GDM1 (cell line): ENCODE measurements around the gene RAPSN.

Source experiments
- DNase-seq: peaks from one replicate; lab custom pipeline; 2025; lab: John Stamatoyannopoulos, UW

The RAPSN gene

DNA sequence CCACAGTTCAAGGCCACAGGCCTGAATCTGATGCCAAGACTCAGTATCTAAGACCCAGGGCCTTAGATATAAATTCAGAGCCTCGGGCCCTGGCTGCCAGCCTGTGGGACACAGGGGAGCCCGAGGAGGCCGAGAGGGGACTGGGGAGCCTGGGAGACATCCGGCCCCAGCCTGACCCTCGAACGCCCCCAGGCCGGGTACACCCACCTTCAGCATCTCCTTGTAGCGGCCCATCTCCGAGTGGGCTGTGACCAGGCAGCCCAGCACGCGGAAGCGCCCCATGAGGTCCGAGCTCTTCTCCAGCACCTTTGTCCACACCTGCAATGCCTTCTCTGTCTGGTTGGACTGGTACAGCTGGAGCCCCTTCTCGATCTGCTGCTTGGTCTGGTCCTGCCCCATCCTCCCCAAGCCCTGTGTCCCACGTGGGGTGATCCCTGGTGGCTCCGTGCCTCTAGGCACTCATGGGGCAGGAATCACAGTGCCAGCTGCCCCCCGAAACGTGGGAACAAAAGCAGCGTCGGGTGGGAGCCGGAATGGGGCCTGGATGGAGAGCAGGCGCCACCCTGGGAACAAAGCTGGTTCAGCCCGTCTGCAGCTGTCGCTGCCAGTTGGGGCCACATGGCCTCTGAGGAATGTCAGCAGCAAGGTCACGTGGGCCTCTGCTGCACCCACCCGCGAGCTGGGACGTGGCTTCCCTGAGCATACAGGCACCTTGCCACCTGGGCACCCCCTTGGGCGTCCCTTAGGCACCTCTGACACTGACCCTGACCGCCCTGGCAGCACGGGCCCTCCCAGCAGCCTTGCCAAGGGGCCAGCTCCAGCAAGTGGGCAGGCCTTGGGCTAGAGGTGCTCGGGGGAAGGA, at the start of gene RAPSN:
RAPSN (minus strand) TSS at position 571 of the 862 bp plus-strand sequence; CDS start at position 399, 172 bp downstream.
- DNase-seq, result no peak

- DNase-seq, result no peak
These were observed 49.2 kb upstream of the RAPSN start for GRCh38 chr11:47498149-47498548.

DNA sequence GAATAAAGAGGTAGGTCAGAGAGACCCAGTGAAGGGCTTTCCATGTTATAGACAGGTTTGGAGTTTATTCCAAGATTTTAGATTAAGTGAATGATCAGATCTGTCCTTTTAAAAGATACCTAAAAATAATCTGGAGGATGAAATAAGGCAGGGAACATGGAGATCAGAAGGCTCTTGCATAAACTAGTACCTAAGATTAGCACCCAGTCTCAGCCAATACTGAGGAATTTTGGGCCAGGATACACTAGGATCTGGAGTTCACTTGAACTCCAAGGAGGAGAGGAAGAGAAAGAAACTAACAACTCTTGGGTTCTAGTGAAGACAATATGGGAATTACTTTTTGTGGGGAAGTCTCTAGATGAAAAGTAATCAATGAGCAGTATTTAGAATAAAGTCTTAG, 47.9 kb upstream of the RAPSN start:
- DNase-seq, result no peak

DNA sequence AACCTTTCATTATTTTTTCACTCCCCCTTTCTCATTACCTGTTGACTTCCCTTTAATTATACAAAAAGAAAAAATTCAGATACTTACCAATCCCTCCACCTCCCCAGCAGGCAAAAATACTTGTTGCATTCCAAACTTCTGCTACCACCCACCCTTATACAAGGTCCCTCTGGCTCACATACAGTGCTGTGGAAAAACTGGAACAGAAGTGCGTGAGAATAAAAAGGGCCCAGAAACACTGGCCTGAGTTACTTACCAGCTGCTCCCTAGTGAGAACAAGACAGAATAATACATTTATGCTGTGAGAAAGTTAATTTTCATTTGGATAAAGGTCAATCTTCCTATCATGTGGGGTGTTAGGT, 46.9 kb upstream of the RAPSN start:
- DNase-seq, result no peak

DNA sequence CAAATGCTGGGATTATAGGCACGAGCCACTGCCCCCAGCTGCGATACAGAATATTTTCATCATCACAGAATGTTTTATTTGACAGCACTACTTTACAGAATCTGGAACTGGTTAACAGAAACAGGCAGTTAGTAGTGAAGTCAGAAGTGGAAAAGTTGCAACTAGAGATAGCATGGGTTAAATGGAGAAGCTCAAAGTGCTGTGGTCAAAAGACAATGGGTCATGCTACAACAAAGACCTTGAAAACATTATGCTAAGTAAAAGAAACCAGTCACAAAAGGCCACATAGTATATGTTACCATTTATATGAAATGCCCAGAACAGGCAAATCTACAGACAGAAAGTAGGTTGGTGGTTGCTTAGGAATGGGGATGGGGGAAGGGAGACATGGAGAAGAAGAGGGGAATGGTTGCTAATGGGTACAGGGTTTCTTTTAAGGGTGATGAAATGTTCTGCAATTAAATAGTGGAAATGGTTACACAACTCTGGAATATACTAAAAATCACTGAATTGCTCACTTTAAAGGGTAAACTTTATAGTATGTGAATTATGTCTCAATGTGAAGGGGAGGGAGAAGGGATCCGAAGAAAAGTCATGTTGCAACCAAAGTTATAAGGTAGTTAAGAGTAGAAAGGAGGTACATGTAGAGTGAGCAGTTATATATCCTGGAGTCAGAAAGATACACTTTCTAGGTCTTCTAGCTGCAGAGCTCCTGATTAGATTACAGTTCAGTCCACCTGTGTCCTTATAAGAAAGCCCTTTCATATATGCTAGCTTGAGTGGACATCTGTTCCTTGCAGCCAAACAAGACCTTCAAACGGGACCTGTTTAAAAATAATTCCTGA, 46.3 kb upstream of the RAPSN start:
- no peak for DNase-seq

DNA sequence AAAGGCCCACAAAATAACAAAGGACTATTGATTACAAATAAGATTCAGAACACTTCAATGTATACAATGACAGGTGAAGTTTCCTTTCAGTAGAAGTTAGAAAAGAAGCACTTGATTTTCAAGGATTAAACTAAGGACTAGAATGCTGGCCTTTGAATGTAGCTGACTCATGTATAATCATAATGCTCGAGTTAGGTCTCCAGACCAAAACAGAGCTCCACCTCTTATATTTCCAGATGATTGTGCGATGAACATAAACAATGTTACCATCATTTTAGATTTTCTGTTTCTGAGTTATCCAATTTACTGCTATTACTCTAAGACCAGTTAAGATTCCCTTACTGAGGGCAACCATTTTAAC, 40.4 kb upstream of the RAPSN start:
- no peak for DNase-seq

DNA sequence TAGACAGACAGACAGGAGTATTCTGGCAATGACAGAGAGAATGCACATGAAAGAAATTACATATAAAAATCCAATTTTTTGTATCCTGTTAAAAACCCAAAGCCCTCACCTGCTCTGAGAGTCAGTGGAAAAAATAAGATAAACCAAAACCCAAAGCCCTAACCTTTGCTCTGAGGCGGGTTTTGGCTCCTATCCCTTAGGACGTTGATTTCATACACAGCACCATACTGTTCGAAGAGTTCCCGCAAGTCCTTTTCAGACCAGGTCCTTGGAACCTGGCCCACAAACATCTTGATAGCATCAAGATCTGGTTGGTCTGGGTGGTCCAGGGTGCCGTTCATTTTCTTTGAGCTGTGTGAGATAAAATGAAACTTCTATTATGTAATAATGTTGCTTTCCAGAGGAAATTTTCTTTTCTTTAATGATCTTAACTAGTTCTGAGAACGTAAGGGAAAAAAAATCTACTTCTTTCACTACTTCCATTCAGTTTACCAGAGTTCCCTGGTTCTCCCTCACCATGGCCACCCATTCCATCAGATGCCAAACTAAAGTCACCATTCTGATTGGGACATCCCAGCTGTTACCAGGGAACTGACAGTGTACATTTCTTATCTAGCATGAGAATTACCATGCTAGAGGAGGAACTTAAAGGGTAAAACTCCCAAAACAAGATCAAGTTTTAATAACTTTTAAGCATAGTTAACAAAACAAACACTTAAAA, 39.9 kb upstream of the RAPSN start:
- no peak for DNase-seq

- DNase-seq, result no peak
These were observed 39.2 kb upstream of the RAPSN start for GRCh38 chr11:47488111-47488510.

DNA sequence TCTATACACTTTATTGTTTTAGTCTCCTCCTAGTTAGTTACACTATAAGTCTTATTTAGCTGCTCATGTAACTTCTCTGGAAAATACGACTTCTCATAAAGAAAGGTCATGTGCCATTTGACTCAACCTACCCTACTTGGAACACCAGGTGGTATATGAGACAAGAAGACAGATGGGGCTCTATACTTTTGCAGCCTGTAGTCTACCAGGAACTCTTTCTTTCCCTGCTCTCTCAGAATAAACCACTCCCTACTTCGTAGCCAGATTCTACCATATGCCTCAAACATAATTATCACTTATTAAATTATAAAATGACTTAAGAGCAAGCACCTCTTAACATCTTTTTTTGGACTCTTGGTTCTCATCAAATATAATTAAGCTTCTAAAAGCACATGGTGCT, 38.5 kb upstream of the RAPSN start:
- no peak for DNase-seq

DNA sequence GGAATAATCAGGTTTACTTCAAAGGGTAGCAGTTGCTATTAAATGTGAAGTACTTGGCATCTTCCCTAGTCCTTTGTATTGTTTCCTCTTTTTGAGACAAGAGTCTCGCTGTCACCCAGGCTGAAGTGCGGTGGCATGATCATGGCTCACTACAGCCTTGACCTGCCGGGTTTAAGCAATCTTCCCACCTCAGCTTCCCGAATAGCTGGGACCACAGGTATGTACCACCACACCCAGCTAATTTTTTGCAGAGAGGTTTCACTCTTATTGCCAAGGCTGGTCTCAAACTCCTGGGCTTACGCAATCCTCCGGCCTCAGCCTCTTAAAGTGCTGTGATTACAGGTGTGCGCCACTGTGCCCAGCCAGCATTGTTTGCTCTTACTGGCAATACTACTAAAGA, 36.2 kb upstream of the RAPSN start:
- no peak for DNase-seq

DNA sequence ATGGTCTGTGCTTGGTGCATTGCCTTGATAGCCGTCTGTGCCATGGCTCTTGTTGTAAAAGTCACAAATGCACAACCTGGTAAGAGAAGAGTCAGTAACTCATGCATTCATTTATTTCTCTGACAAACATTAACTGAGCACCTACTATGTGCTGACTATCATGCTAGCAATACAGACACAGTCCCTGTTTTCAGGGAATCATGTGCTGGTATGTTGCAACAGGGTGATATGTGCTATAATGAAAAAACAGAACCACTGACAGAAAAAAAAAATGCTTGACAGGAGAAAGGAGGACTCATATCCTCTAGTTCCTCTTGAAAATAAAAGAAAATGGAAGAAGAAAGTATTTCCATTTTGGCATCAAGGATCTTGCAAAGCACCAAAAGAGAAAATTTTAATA, 34.5 kb upstream of the RAPSN start:
- no peak for DNase-seq

DNA sequence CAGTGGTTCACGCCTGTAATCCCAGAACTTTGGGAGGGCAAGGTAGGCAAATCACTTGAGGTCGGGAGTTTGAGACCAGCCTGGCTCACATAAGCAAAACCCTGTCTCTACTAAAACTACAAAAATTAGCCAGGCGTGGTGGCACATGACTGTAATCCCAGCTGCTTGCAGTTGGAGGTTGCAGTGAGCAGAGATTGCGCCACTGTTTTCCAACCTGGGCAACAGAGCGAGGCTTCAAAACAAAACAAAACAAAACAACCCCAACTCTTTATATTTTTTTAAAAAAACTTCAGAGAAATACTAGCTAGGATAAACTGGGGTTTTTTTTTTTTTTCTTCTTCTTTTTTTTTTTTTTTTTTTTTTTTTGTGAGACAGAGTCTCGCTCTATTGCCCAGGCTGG, 31.8 kb upstream of the RAPSN start:
- no peak for DNase-seq

DNA sequence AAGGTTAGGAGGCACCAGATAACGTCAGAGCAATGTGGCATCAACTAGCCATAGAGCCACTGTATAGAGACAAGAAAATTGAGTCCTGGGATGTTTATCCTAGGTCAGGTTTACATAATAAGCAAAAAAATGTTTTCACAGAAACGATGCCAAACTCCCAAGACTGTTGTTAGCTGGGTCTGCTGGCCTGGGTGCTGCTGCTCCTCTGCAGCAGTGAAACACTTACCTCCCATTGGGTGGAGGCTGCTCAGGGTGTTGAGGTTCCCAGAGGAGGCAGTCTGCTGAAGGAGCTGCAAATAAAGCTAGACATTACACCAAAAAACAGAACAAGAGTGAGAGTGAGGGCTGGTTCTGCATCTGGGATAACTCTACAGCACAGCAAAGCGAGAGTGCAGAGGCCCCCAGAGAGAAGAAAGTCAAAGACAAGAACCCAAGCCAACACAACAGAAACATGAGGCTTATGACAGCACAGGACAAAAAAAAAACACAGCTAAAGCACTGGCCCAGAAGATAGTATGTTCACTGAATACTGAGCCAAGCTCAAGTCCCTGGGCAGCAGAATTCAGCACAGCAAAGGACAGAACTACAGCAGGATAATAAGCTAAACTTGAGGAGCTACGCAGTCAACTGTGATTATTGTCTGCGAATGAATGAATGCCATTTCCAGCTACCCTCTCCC, 29.9 kb upstream of the RAPSN start:
- no peak for DNase-seq

GRCh38 chr11:47477753-47478152, 28.8 kb upstream of the RAPSN start:
- no peak for DNase-seq

GRCh38 chr11:47477323-47477722, 28.4 kb upstream of the RAPSN start:
- no peak for DNase-seq

DNA sequence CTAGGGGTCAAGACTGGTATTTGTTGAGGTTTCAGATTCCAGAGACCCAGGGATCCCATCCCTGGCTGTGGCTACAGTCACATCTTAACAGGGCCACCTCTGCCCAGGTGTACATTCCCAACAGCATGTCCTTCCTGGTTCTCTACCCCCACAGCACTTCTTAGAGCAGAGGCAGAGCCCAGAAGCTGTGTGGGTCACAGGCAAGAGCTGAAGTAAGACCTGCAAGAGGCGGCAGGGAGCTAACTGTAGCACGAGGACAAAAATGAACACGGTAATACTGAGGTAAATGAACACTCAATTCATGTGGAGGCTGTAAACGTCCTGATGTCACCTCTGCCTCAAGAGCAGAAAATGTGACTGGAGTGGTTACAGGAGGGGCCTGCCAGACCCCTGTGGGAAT, 21.7 kb upstream of the RAPSN start:
- no peak for DNase-seq

DNA sequence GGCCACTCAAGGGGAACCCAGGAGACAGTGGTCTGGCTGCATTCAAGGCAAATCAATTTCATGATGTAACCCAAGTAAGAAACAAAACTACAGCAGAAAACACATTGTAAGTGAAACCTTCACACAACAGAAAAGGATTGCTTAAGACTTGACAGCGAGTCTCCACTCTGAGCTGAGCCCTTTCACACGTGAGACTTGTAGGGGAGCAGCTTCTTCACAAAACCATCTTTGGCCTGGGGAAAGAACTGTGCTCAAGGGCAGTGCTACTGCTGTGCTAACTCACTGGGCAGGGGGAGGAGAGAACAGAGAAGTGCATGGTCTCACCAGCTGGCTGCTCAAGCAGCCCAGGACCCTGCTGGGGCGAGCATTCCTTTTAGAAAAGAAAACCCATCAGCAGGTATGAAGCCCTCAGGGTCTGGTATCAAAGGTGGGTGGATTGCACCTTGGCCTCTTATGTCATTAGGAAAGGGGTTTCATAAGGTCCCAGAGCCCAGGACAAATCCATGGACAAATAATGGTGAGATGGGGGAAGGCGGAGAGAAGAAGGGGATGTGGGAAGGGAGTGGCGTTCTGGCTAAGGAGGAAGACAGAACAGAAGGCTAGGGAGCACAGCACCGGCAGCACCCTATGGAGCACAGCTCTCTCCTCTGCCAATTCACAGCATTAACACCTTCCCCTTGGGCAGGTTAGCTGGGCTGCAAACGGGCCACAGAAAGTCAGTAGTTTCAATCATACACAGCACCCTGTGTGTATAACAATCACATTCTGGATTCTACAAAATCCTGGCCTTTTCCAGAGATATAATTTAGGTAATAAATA, 20.6 kb upstream of the RAPSN start:
- DNase-seq, result no peak

DNA sequence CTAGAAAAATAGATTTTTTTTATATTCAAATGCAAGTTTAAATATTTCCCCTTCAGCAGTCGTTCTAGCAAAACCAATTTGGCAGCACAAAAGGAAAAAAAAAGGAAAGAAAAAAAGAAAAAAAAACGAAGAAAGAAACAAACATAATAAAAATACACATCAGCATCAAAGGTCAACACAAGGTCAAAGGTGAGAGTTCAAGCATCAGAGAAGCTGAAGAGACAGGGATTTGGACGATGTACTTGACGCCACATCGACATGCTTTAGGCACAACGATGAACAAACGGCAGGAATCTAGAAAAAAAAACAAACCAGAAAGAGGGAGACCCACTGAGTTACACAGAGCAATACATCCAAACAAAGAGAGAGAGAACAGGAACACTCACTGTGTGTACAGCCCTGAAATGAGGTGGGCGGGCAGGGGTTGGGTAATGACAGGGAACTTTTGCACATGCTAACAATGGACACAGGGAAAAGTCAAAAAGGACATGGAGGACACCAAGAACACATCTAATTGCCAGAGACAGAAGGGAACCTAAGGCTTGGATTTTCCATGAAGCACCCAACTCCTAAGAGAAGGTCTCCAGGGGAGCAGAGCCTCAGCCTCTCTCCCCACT, 19.8 kb upstream of the RAPSN start:
- DNase-seq, result no peak

DNA sequence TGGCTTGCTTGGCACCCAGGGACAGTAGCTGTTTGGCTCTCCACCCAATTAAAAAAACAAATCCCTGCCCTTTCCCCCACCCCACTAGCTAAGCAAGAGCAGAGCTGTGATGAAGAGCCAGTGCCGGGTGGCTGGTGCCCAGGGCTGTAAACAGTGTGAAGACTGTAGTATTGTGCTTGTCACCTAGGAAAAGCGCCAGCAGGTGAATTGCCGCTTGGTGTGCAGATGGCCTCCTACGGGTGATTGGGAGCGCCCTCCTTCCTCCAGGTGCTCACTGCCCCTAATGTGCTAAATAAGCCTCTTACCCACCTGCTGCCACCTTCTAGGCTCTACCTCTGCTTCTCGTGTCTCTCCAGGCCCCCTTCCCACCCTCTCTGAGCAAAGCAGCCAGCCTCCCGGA, 18.4 kb upstream of the RAPSN start:
- no peak for DNase-seq

DNA sequence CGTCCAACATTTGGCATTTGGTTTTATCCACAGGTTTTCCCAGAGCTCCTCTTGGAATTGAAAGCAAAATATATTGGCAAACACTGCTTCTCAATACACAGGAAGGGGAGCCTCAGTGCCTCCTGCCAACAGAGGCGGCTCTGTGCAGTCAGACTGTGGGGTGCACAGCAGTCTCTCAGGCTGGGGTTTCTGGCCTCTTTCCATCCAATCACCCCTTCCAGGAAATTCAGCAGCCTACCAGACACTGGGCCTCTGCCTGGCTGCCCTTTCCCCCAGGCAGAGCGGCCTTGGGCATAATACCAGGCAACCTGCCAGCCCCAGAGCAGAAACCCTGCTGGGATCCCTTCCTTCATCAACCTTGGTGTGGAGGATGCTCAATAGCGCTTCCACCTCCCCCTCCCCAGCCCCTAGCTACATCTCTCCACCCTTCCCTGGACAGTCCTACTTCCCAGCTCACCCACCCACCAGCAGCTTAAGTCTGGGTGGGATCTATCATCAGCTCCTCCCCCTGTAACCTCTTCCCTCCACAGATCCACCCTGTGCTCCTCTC, 17.8 kb upstream of the RAPSN start:
- DNase-seq, result no peak

DNA sequence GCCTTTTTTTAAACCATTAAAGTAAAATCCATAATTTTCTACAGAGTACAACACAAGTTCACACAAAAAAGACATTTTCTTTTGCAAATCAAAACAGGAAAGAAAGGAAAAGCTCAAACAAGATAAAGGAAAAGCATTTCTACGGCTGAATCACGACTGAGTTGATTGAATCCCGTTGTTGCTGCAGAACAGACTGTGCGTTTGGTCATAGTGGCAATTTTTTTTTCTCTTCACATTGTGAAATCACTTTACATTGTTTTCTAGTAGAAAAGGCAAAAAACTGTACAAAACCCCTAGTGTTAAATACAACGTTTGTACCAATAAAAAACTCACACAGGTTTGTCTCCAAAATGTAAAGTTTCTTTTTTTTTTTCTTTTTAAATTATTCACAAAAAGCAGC, 17.3 kb upstream of the RAPSN start:
- DNase-seq, result no peak
